HG03520 (cell line): ENCODE results near the gene FCF1.

ENCODE experiments used
- ATAC-seq: cut with Tn5 transposase; IDR thresholded peaks from one replicate; pipeline ENCODE4 v1.9.1; 2021; ENCODE audit warnings: mild to moderate bottlenecking, moderate library complexity; ENCODE audit not compliant: unreplicated experiment

FCF1 gene

GRCh38 chr14:74763803-74764531 lies 51.0 kb downstream of the FCF1 start:
- ATAC-seq: no peak

- no peak for ATAC-seq
Observed at GRCh38 chr14:74765721-74766120, 52.8 kb downstream of the FCF1 start.

GRCh38 chr14:74771399-74771798 lies 58.5 kb downstream of the FCF1 start:
- no peak for ATAC-seq

- ATAC-seq: no peak
Observed at GRCh38 chr14:74784634-74785033, 71.7 kb downstream of the FCF1 start.

- ATAC-seq: no peak
Observed at GRCh38 chr14:74785056-74785613, 72.2 kb downstream of the FCF1 start.

GRCh38 chr14:74786796-74787315 lies 73.9 kb downstream of the FCF1 start:
- no peak for ATAC-seq
